ENCODE measurements around the gene LSAMP.
"Not testable (repeated sequence)": the region's sequence is repeated elsewhere in the genome, so short reads cannot be mapped to it uniquely, and the experiment has no call there.

Gene LSAMP

DNA sequence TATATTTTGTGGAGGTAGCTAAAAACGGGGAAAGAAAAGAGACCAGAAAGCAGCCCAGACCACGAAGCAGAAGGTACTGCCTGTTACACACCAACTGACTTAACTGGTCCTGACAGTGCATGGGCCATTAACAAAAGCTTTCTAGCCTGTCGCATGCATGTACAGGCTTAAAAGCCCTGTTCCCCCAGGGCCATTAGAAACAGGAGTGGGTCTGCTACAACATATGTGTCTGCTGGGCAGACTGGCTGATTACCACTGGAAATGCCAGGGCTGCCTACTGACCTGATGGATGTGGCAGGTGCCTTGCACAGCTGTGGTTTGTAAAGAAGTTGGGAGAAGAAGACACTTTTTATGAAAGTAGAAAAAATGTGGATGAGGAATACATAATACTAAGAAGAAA is 684.6 kb downstream of the LSAMP start:
- ATAC-seq (ENCODE audit: low read depth), result no peak
- Histone ChIP-seq H3K9me3 (ENCODE audit: severe bottlenecking) (no peaks in the 10 kb centered on the region), H3K27ac (ENCODE audit: poor library complexity, severe bottlenecking) (no peak overlapping the region), H3K4me1 (ENCODE audit: insufficient read depth, poor library complexity, severe bottlenecking) (no peaks in the 10 kb centered on the region), H3K4me3 (ENCODE audit: severe bottlenecking) (no peak overlapping the region), H3K36me3 (ENCODE audit: low read depth) (no peaks in the 10 kb centered on the region), H3K27me3 (ENCODE audit: insufficient read depth, poor library complexity, severe bottlenecking) (no peaks in the 10 kb centered on the region)
- no peak for DNase-seq (ENCODE audit: low spot score)
- TF ChIP-seq, protein P1, sequence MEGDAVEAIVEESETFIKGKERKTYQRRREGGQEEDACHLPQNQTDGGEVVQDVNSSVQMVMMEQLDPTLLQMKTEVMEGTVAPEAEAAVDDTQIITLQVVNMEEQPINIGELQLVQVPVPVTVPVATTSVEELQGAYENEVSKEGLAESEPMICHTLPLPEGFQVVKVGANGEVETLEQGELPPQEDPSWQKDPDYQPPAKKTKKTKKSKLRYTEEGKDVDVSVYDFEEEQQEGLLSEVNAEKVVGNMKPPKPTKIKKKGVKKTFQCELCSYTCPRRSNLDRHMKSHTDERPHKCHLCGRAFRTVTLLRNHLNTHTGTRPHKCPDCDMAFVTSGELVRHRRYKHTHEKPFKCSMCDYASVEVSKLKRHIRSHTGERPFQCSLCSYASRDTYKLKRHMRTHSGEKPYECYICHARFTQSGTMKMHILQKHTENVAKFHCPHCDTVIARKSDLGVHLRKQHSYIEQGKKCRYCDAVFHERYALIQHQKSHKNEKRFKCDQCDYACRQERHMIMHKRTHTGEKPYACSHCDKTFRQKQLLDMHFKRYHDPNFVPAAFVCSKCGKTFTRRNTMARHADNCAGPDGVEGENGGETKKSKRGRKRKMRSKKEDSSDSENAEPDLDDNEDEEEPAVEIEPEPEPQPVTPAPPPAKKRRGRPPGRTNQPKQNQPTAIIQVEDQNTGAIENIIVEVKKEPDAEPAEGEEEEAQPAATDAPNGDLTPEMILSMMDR (IDR thresholded peaks at IDR 0.05; ENCODE audit: poor library complexity, severe bottlenecking), result no peak

DNA sequence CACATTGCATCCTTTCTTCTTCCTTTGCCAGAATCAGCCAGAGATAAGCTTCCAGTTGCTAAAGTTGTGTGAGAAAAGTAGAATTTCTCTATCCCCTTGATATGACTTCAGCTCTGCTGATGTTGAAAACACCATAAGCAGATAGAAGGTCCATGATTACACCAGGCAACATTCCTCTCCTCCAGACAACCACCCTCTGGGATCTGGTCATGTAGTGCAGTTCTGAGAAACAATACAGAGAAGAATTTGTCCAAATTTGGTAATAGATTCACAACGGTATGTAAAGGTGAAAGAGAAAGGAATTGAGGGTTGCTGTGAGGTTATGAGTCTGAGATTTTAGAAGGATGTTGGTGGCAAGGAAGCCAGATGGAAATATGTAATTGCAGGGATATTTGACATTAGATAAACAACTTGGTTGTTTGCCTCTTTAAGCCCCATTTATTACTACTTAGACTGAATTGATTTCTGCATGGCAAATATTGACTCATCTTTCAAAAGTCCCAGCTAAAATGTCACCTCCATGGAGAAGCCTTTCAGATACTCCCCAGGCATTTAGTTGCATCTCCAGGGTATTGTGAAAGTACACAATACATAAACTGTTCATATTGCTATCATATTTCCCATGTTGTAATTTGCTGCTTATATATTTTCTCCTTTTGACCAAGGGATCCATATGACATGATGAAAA is 687.1 kb downstream of the LSAMP start:
- no peak for ATAC-seq (ENCODE audit: low read depth)
- Histone ChIP-seq H3K36me3 (ENCODE audit: low read depth) (no peaks in the 10 kb centered on the region), H3K27ac (ENCODE audit: poor library complexity, severe bottlenecking) (no peak overlapping the region), H3K9me3 (ENCODE audit: severe bottlenecking) (no peaks in the 10 kb centered on the region), H3K4me1 (ENCODE audit: insufficient read depth, poor library complexity, severe bottlenecking) (no peaks in the 10 kb centered on the region), H3K4me3 (ENCODE audit: severe bottlenecking) (no peak overlapping the region), H3K27me3 (ENCODE audit: insufficient read depth, poor library complexity, severe bottlenecking) (no peaks in the 10 kb centered on the region)
- TF ChIP-seq, protein P1 (IDR thresholded peaks at IDR 0.05; ENCODE audit: poor library complexity, severe bottlenecking), result no peak
- DNase-seq (ENCODE audit: low spot score), result no peak

- H3K4me1 ChIP-seq (ENCODE audit: insufficient read depth, poor library complexity, severe bottlenecking); H3K9me3 ChIP-seq (ENCODE audit: severe bottlenecking); H3K4me3 ChIP-seq (ENCODE audit: severe bottlenecking); H3K27ac ChIP-seq (ENCODE audit: poor library complexity, severe bottlenecking); H3K27me3 ChIP-seq (ENCODE audit: insufficient read depth, poor library complexity, severe bottlenecking); H3K36me3 ChIP-seq (ENCODE audit: low read depth); ATAC-seq (ENCODE audit: low read depth); DNase-seq (ENCODE audit: low spot score): not testable (repeated sequence)
Measured at GRCh38 chr3:115752978-115753377, 692.3 kb downstream of the LSAMP start.

Measured in RWPE2 (cell line).